Progenitor cell of endocrine pancreas (in vitro differentiated cells): ENCODE data around the gene TGM5. TPM values are rescaled to one million over a fixed set of nuclear protein-coding genes. Genes with fewer than 3 reads are reported as not detected.

ENCODE experiments used
- DNase-seq: peaks from one replicate; pipeline ENCODE4 v3.0.0; 2021; ENCODE audit warnings: low spot score; ENCODE audit not compliant: unreplicated experiment
- H3K27ac Mint-ChIP-seq: 2 replicates; pipeline ENCODE4 v1.8.0; 2021; ENCODE audit warnings: mild to moderate bottlenecking, moderate library complexity, mixed read lengths
- H3K27me3 Mint-ChIP-seq: 2 replicates; pipeline ENCODE4 v1.8.0; 2021; ENCODE audit warnings: mixed read lengths
- H3K36me3 Mint-ChIP-seq: 2 replicates; pipeline ENCODE4 v1.8.0; 2022; ENCODE audit warnings: mixed read lengths; ENCODE audit not compliant: insufficient read depth
- H3K4me1 Mint-ChIP-seq: 2 replicates; pipeline ENCODE4 v1.8.0; 2021; ENCODE audit warnings: low read depth, mixed read lengths
- H3K4me3 Mint-ChIP-seq: 2 replicates; pipeline ENCODE4 v1.8.0; 2021; ENCODE audit warnings: low read depth, mild to moderate bottlenecking, moderate library complexity, mixed read lengths
- H3K9me3 Mint-ChIP-seq: 2 replicates; pipeline ENCODE4 v1.8.0; 2021; ENCODE audit warnings: low read depth, mixed read lengths
- total RNA-seq: library from RNA; stranded (reverse); gene quantifications from 2 replicates; pipeline ENCODE4 v1.2.1, GENCODE V29; 2021
- TF ChIP-seq, protein P1 (sequence below): fragments of 200-600 bp; sonication (generic); IDR thresholded peaks from one replicate; pipeline ENCODE4 v1.5.0; 2021; ENCODE audit warnings: antibody characterized with exemption, mild to moderate bottlenecking; ENCODE audit not compliant: unreplicated experiment

TGM5 gene
- total RNA-seq, 1 donor from 2014 or later: not detected

- H3K27me3 Mint-ChIP-seq: peaks cover 40% of the 10 kb centered on the region
- no peak for DNase-seq
- no peaks in the 10 kb centered on the region for H3K4me1 Mint-ChIP-seq
- H3K27ac Mint-ChIP-seq: peak overlapping the region; percentile 25
- no peaks in the 10 kb centered on the region for H3K36me3 Mint-ChIP-seq
- H3K9me3 Mint-ChIP-seq: peaks cover 7% of the 10 kb centered on the region
- no peak overlapping the region for H3K4me3 Mint-ChIP-seq
- TF ChIP-seq, protein P1, sequence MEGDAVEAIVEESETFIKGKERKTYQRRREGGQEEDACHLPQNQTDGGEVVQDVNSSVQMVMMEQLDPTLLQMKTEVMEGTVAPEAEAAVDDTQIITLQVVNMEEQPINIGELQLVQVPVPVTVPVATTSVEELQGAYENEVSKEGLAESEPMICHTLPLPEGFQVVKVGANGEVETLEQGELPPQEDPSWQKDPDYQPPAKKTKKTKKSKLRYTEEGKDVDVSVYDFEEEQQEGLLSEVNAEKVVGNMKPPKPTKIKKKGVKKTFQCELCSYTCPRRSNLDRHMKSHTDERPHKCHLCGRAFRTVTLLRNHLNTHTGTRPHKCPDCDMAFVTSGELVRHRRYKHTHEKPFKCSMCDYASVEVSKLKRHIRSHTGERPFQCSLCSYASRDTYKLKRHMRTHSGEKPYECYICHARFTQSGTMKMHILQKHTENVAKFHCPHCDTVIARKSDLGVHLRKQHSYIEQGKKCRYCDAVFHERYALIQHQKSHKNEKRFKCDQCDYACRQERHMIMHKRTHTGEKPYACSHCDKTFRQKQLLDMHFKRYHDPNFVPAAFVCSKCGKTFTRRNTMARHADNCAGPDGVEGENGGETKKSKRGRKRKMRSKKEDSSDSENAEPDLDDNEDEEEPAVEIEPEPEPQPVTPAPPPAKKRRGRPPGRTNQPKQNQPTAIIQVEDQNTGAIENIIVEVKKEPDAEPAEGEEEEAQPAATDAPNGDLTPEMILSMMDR: no peak
Measured at GRCh38 chr15:43270113-43270665, 3.5 kb upstream of the TGM5 start.

GRCh38 chr15:43268111-43269105 is 1.7 kb upstream of the TGM5 start:
- peaks cover 43% of the 10 kb centered on the region for H3K27me3 Mint-ChIP-seq
- TF ChIP-seq, protein P1: peak; percentile 32
- peaks cover 7% of the 10 kb centered on the region for H3K9me3 Mint-ChIP-seq
- no peak for DNase-seq
- H3K4me1 Mint-ChIP-seq: no peaks in the 10 kb centered on the region
- no peaks in the 10 kb centered on the region for H3K36me3 Mint-ChIP-seq
- no peak overlapping the region for H3K27ac Mint-ChIP-seq
- H3K4me3 Mint-ChIP-seq: no peak overlapping the region

DNA sequence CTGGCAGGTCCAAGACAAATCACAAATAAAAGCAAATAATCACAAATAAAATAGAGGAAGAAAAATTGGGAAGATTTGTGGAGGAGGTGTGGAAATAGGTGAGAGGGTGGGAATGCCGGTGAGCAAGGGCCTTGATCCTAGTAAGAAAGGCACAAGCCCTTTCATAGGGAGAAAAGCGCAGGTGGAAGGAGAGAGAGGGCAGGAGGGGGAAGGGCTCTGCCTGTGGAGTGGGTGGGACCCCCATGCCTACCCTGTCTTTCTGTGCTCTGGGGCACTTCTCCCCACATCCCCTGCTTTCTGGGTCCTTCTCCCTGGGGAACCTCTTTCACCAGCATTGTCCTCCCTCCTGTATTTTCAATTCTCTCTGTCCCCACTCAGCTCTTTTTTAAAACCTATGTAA is 711 bp upstream of the TGM5 start:
- peaks cover 46% of the 10 kb centered on the region for H3K27me3 Mint-ChIP-seq
- no peaks in the 10 kb centered on the region for H3K4me1 Mint-ChIP-seq
- no peak overlapping the region for H3K4me3 Mint-ChIP-seq
- no peak for DNase-seq
- peaks cover 7% of the 10 kb centered on the region for H3K9me3 Mint-ChIP-seq
- TF ChIP-seq, protein P1: no peak
- no peak overlapping the region for H3K27ac Mint-ChIP-seq
- no peaks in the 10 kb centered on the region for H3K36me3 Mint-ChIP-seq

- no peaks in the 10 kb centered on the region for H3K36me3 Mint-ChIP-seq
- H3K27ac Mint-ChIP-seq: no peak overlapping the region
- no peaks in the 10 kb centered on the region for H3K4me1 Mint-ChIP-seq
- no peak for DNase-seq
- no peaks in the 10 kb centered on the region for H3K9me3 Mint-ChIP-seq
- no peak overlapping the region for H3K4me3 Mint-ChIP-seq
- H3K27me3 Mint-ChIP-seq: peaks cover 53% of the 10 kb centered on the region
- TF ChIP-seq, protein P1: no peak
Measured at GRCh38 chr15:43266386-43266785, 342 bp downstream of the TGM5 start.

DNA sequence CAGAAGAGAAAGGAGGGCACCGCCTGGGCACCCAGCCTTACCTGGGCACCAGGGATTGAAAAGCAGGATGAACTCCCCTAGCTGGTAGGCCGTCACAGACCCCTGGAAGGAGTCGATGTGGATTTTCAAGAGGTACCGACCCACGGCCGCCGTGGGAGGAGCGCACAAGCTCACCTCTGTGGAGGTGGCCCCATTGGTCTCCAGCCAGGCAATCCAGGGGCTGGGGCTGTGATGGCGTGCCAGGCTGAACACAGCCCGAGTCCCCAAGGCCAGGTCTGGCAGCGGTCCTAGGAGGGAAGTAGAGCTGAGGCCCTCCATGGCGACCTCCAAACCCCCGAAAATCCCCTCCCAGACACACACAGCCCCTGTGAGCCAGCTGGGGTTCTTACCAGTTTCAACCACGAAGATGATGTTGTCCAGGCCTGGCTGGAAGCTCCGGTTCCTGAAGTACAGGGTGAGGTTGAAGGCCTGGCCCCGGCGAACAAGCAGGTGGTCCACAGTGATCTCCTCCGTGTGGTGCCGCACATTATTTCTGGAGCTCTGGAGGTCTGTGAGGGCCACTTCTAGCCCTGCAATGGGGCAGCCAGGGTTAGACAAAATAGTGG is 6.6 kb downstream of the TGM5 start:
- no peak overlapping the region for H3K27ac Mint-ChIP-seq
- TF ChIP-seq, protein P1: no peak
- H3K4me1 Mint-ChIP-seq: no peaks in the 10 kb centered on the region
- no peak overlapping the region for H3K4me3 Mint-ChIP-seq
- DNase-seq: no peak
- H3K36me3 Mint-ChIP-seq: no peaks in the 10 kb centered on the region
- H3K27me3 Mint-ChIP-seq: peaks cover 22% of the 10 kb centered on the region
- no peaks in the 10 kb centered on the region for H3K9me3 Mint-ChIP-seq
